SK-N-MC (cell line): ENCODE measurements around the gene CSMD2.

Experiments
- EZH2 ChIP-seq: fragments of 200-600 bp; sonication (generic); IDR thresholded peaks from one replicate; pipeline ENCODE4 v1.6.1; 2017; ENCODE audit warnings: antibody characterized with exemption
- POLR2AphosphoS5 ChIP-seq: IDR thresholded peaks from 2 replicates; pipeline ENCODE4 v1.6.1; 2012; ENCODE audit warnings: mild to moderate bottlenecking, low read depth, low read length, borderline replicate concordance

DNA sequence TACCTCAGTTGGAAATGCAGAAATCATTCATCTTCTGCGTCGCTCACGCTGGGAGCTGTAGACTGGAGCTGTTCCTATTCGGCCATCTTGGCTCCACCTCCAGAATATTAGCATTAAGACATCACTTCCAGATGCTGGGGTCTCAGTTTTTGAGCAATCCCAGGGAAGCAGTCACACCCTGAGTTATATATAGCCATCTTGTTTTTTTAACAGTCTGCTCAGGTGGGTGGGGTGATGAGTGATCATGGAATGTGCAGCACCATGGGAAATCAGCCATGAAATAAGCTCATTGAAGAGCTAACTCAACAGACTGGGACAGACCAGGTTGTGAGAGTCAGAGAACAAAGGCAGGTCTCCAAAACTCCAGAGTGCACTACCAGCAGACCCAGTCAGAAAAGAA, 328.1 kb downstream of the CSMD2 start:
- TF ChIP-seq POLR2AphosphoS5 (no peak), EZH2 (no peak)
